Stomach (tissue), 9 donors: ENCODE measurements around the gene LCE1F. TPM values are rescaled to one million over a fixed set of nuclear protein-coding genes. Genes with fewer than 3 reads are reported as not detected.

Source experiments
- DNase-seq, 2 donors: peaks; one replicate each; pipeline versions ENCODE4 v3.0.0 to v3.0.0-alpha.2; 2013 to 2019
- H3K27ac ChIP-seq, 5 donors: fragments of 200-600 bp in 4 of 5; sonication (generic) in 4 of 5; one replicate each; pipeline ENCODE4 v1.5.1; 2013 to 2019; ENCODE audit warnings: mild to moderate bottlenecking in 1 of 5, moderate library complexity in 1 of 5
- H3K27me3 ChIP-seq, 3 donors: fragments of 200-600 bp; sonication (generic); one replicate each; pipeline ENCODE4 v1.5.1; 2017 to 2019; ENCODE audit warnings: mixed run types in 1 of 3
- H3K36me3 ChIP-seq, 4 donors: fragments of 200-600 bp; sonication (generic); 1 replicate in 3 of 4; 2 replicates in 1 of 4; pipeline ENCODE4 v1.5.1; 2016 to 2019
- H3K4me1 ChIP-seq, 4 donors: fragments of 200-600 bp; sonication (generic); one replicate each; pipeline ENCODE4 v1.5.1; 2016 to 2019
- H3K4me3 ChIP-seq, 4 donors: fragments of 200-600 bp; sonication (generic) in 3 of 4; one replicate each; pipeline ENCODE4 v1.5.1; 2016 to 2019; ENCODE audit warnings: mild to moderate bottlenecking in 1 of 4
- H3K9me3 ChIP-seq, 4 donors: fragments of 200-600 bp; sonication (generic); one replicate each; pipeline ENCODE4 v1.5.1; 2016 to 2019
- CTCF ChIP-seq, 7 experiments: fragments of 450-650 bp in 4 of 7; fragments of 200-600 bp in 3 of 7; sonication (generic) in 3 of 7; IDR thresholded peaks; one replicate each; pipeline ENCODE4 v1.5.1; 2016 to 2019; ENCODE audit warnings: antibody characterized with exemption in 7 of 7, control low read depth in 2 of 7, mild to moderate bottlenecking in 1 of 7
- EP300 ChIP-seq: sonication (generic); formaldehyde crosslinking; IDR thresholded peaks from one replicate; pipeline ENCODE4 v1.6.1; 2017; ENCODE audit warnings: antibody characterized with exemption
- POLR2A ChIP-seq, 4 donors: fragments of 450-650 bp; IDR thresholded peaks; one replicate each; pipeline ENCODE4 v1.6.1; 2016; ENCODE audit warnings: antibody characterized with exemption in 4 of 4, control low read depth in 2 of 4, mild to moderate bottlenecking in 1 of 4, moderate library complexity in 1 of 4
- POLR2AphosphoS5 ChIP-seq, 3 donors: sonication (generic); formaldehyde crosslinking; IDR thresholded peaks; one replicate each; pipeline ENCODE4 v1.6.1; 2016; ENCODE audit warnings: antibody characterized with exemption in 3 of 3
- WGBS, 5 donors: extraction: QIAGEN DNeasy Blood & Tissue Kit in 3 of 5; methylation state at CpG; one replicate each; pipeline versions ENCODE4 v1.1.5 to v1.1.7; 2013 to 2018; 5-methylcytosine and 5-hydroxymethylcytosine counted together
- intact Hi-C: fragments of 100-400 bp; cut with DNase I; formaldehyde crosslinking; loops from one replicate; pipeline ENCODE4 v1.15.1; 2023; ENCODE audit warnings: low total_unique reads
- polyA plus RNA-seq, 3 donors: library from polyadenylated mRNA; stranded (reverse); fragments of 200-250 nt; gene quantifications; one replicate each; pipeline ENCODE4 v1.2.3, GENCODE V29; 2013
- total RNA-seq, 5 donors: library from RNA; depleted of rRNA; stranded (reverse); fragments of >200 nt; gene quantifications; one replicate each; pipeline versions ENCODE4 v1.1.0 to v1.2.3, GENCODE V29; 2014 to 2016
- donor health status: healthy with polysubstance abuse.
- donor health status: Bipolar disorder and iron deficiency.
- donor health status: healthy.

The LCE1F gene
- total and polyA plus RNA-seq, 8 donors, result not detected

DNA sequence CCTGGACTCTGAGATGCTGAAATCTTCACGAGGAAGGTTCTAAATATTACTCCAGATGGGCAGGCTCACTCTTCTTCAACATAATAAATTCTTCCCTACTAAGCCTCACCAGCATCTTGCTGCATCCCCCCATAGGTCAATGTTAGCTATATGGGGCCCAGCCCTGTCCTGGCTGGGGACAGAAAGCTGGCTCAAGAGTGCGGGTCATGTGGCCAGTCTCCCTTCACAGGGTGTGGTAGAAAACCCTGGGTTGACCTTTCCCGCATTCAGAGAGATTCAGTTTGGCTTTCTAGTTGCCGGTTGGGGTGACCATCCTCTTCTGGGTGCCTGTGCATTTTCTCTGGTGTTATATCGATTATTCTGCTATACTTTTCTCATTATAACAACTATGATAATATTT is 36.9 kb upstream of the LCE1F start:
- peaks cover 0 to 7% (median 0%) of the 10 kb centered on the region in 3 donors for H3K27me3 ChIP-seq
- H3K4me3 ChIP-seq, result no peak overlapping the region
- H3K4me1 ChIP-seq, result no peaks in the 10 kb centered on the region
- WGBS, 5 donors, result 69 to 84% (median 73%) methylated on average over 5 of the region's 5 CpGs
- no peak for DNase-seq
- no peak overlapping the region for H3K27ac ChIP-seq
- H3K9me3 ChIP-seq, result no peaks in the 10 kb centered on the region
- intact Hi-C loops, result no loop called here
- no peaks in the 10 kb centered on the region for H3K36me3 ChIP-seq
- TF ChIP-seq POLR2A (IDR thresholded peaks at IDR 0.05) (no peak), CTCF (IDR thresholded peaks at IDR 0.05) (no peak), EP300 (no peak), POLR2AphosphoS5 (IDR thresholded peaks at IDR 0.05) (no peak)

DNA sequence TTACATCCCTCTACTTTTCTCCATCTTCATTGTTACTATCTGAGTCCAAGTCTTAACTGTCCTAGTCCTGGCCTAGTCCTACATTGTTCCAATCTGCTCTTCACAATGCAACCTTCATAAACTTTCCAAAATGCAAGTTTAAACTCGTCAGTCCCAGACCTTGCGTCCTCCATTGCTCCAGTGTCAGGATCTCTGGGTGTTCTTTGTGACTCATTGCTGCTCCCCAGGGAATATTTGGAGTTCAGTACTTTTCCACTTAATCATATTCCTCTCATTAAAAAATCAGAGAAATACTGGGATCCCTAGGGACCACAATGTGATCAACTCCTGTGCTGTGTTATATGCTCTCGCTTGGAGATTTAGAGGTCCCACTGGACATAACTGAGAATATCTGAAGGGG is 35.1 kb upstream of the LCE1F start:
- WGBS, 5 donors, result 77 to 85% (median 83%) methylated on average over 3 of the region's 3 CpGs
- TF ChIP-seq CTCF (IDR thresholded peaks at IDR 0.05) (no peak), EP300 (no peak), POLR2A (IDR thresholded peaks at IDR 0.05) (no peak)
- DNase-seq, result no peak
- intact Hi-C loops, result no loop called here
- Histone ChIP-seq H3K4me1 (no peaks in the 10 kb centered on the region), H3K4me3 (no peak overlapping the region), H3K36me3 (no peaks in the 10 kb centered on the region), H3K27me3 (peaks cover 0 to 12% (median 0%) of the 10 kb centered on the region in 3 donors), H3K27ac (no peak overlapping the region), H3K9me3 (no peaks in the 10 kb centered on the region)

DNA sequence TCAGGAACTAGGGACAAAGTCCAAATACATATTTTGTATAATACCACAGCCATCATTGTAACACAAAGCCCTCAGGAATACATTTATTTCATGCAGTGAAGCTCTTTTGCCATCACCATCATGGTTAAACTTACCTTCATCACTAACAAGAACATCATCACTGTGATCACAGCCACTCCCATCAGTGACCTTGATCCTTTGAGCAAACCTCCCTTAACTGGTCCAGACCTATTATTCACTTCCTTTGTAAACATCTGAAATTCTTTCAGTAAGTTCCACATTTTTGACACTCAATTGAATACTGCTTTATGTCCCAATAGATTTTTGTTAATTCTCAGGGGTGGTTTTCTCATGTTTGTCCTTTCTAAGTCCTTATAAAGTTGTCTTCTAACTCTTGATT is 33.3 kb upstream of the LCE1F start:
- intact Hi-C loops, result no loop called here
- no peaks in the 10 kb centered on the region for H3K9me3 ChIP-seq
- no peak for DNase-seq
- TF ChIP-seq CTCF (IDR thresholded peaks at IDR 0.05) (no peak), EP300 (no peak), POLR2AphosphoS5 (IDR thresholded peaks at IDR 0.05) (no peak), POLR2A (IDR thresholded peaks at IDR 0.05) (no peak)
- no peak overlapping the region for H3K27ac ChIP-seq
- H3K27me3 ChIP-seq, result peaks cover 0 to 12% (median 0%) of the 10 kb centered on the region in 3 donors
- H3K4me3 ChIP-seq, result no peak overlapping the region
- no peaks in the 10 kb centered on the region for H3K4me1 ChIP-seq
- H3K36me3 ChIP-seq, result no peaks in the 10 kb centered on the region

DNA sequence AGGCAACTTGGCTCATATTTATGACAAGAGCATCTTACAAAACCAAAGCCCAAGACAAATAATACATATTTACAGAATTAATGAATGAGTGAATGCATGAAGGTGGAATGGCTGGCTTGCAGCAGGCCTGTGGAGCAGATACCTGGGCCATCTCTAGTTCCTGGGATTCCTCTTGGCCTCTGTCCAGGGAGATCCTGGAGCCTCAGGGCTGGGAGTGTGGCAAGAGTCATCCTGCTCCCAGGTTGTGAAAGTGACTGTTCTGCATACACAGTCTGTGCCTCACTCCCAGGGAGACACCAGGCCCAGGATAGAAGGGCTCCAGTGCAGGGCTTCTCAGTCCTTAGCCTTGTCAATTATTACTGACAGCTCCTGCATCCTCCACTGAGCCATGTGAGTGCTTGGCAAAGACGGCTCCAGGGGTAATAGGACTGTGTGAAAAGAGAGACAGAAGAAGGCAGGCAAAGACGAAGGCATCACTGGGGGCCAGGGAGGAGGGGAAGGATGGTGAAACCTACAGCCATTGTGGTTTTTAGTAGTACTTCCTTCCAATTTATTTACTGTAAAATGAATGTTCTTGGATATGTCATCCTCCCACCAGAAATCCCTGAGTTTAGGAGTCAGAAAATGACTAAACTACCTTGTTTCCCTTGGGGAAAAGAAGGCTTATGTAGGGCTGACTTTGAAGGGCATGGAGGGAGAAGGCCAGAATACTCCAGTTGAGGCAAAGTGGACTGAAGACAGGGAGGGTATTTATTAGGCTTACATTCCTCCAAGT is 31.4 kb upstream of the LCE1F start:
- intact Hi-C loops, result no loop called here
- Histone ChIP-seq H3K27ac (no peak overlapping the region), H3K27me3 (peaks cover 0 to 5% (median 0%) of the 10 kb centered on the region in 3 donors), H3K4me1 (no peaks in the 10 kb centered on the region), H3K9me3 (no peaks in the 10 kb centered on the region), H3K4me3 (no peak overlapping the region), H3K36me3 (no peaks in the 10 kb centered on the region)
- TF ChIP-seq POLR2A (IDR thresholded peaks at IDR 0.05), result no peak
- no peak for TF ChIP-seq EP300
- TF ChIP-seq CTCF (IDR thresholded peaks at IDR 0.05), result no peak
- no peak for TF ChIP-seq POLR2AphosphoS5 (IDR thresholded peaks at IDR 0.05)
- 67 to 76% (median 69%) methylated on average over 2 of the region's 2 CpGs for WGBS, 5 donors
- no peak for DNase-seq
